Measurements from ENCODE around the gene LIPH. TPM values are rescaled to one million over a fixed set of nuclear protein-coding genes. Genes with fewer than 3 reads are reported as not detected.

Gene LIPH
- polyA plus RNA-seq (2013, experiment 1 of 2): 0.01 TPM
- polyA plus RNA-seq (2013, experiment 2 of 2): not detected

GRCh38 chr3:185552358-185552877 lies at the start of gene LIPH:
TSS of gene LIPH (minus strand) at chr3:185552588. CDS start at chr3:185552471, 117 bp downstream.
- H2BK12ac ChIP-seq (ENCODE audit: low read length in 2 of 2): no peak within 1 kb of the TSS
- no peaks in the 10 kb centered on the region for H3K79me1 ChIP-seq (replicated peaks; ENCODE audit: low read length, poor library complexity, severe bottlenecking)
- peak within 1 kb of the TSS in 1 of 2 experiments; percentile 50 for H3K4me3 ChIP-seq (ENCODE audit: insufficient read depth in 1 of 2, low read depth in 1 of 2, low read length in 2 of 2)
- DNase-seq: peak; percentile 12
- H3K27me3 ChIP-seq (ENCODE audit: control insufficient read depth in 1 of 2, insufficient read depth in 1 of 2, low read length in 2 of 2): no peaks in the 10 kb centered on the region
- H4K8ac ChIP-seq (ENCODE audit: low read length): no peak within 1 kb of the TSS
- H4K91ac ChIP-seq (ENCODE audit: low read length): no peak within 1 kb of the TSS
- no peak within 1 kb of the TSS for H3K4me2 ChIP-seq (ENCODE audit: low read length, poor library complexity, severe bottlenecking)
- no peak within 1 kb of the TSS for H2AK5ac ChIP-seq (ENCODE audit: low read length, severe bottlenecking)
- H3K4ac ChIP-seq (ENCODE audit: low read depth in 1 of 2, low read length in 2 of 2): no peak within 1 kb of the TSS
- no peak within 1 kb of the TSS for H3K18ac ChIP-seq (ENCODE audit: low read depth in 1 of 2, low read length in 2 of 2)
- H3K9me3 ChIP-seq (ENCODE audit: control insufficient read depth, low read length): no peaks in the 10 kb centered on the region
- H3K14ac ChIP-seq (ENCODE audit: low read length in 2 of 2): no peak within 1 kb of the TSS
- H2BK120ac ChIP-seq (ENCODE audit: low read depth, low read length): no peak within 1 kb of the TSS
- H3K9ac ChIP-seq (ENCODE audit: low read length): peak within 1 kb of the TSS; percentile 8
- H2AFZ ChIP-seq (ENCODE audit: low read depth, low read length): no peak within 1 kb of the TSS
- H3K4me1 ChIP-seq (ENCODE audit: control insufficient read depth, insufficient read depth, low read depth, low read length): peaks cover 3% of the 10 kb centered on the region
- 64% methylated on average over 5 of the region's 6 CpGs for WGBS
- no peak within 1 kb of the TSS for H3K27ac ChIP-seq (ENCODE audit: low read length, poor library complexity, severe bottlenecking)
- H3K36me3 ChIP-seq (ENCODE audit: control insufficient read depth in 1 of 2, insufficient read depth in 2 of 2, low read depth in 1 of 2, low read length in 2 of 2): no peaks in the 10 kb centered on the region
- H2BK15ac ChIP-seq (ENCODE audit: low read depth, poor library complexity, severe bottlenecking): no peak within 1 kb of the TSS
- no peak within 1 kb of the TSS for H3K23ac ChIP-seq (ENCODE audit: low read length in 2 of 2)
- H2BK5ac ChIP-seq (ENCODE audit: low read depth, low read length, poor library complexity, severe bottlenecking): no peak within 1 kb of the TSS

GRCh38 chr3:185595526-185595925 lies 43.1 kb upstream of the LIPH start:
- no peak overlapping the region for H2AFZ ChIP-seq (ENCODE audit: low read depth, low read length)
- no CpG with 5 or more reads among the region's 4 CpGs for WGBS
- no peak overlapping the region for H2BK5ac ChIP-seq (ENCODE audit: low read depth, low read length, poor library complexity, severe bottlenecking)

GRCh38 chr3:185594073-185594472 lies 41.7 kb upstream of the LIPH start:
- Histone ChIP-seq H4K8ac (ENCODE audit: low read length) (no peak overlapping the region), H3K23ac (ENCODE audit: low read length in 2 of 2) (no peak overlapping the region), H3K27me3 (ENCODE audit: control insufficient read depth in 1 of 2, insufficient read depth in 1 of 2, low read length in 2 of 2) (no peaks in the 10 kb centered on the region), H2AFZ (ENCODE audit: low read depth, low read length) (no peak overlapping the region), H3K14ac (ENCODE audit: low read length in 2 of 2) (no peak overlapping the region), H4K91ac (ENCODE audit: low read length) (no peak overlapping the region), H3K4me1 (ENCODE audit: control insufficient read depth, insufficient read depth, low read depth, low read length) (peaks cover 3% of the 10 kb centered on the region), H3K4me2 (ENCODE audit: low read length, poor library complexity, severe bottlenecking) (no peak overlapping the region), H3K36me3 (ENCODE audit: control insufficient read depth in 1 of 2, insufficient read depth in 2 of 2, low read depth in 1 of 2, low read length in 2 of 2) (peaks cover 23 to 51% of the 10 kb centered on the region in 2 experiments), H2BK15ac (ENCODE audit: low read depth, poor library complexity, severe bottlenecking) (no peak overlapping the region), H2BK5ac (ENCODE audit: low read depth, low read length, poor library complexity, severe bottlenecking) (no peak overlapping the region), H3K27ac (ENCODE audit: low read length, poor library complexity, severe bottlenecking) (no peak overlapping the region), H3K9me3 (ENCODE audit: control insufficient read depth, low read length) (no peaks in the 10 kb centered on the region), H2BK120ac (ENCODE audit: low read depth, low read length) (no peak overlapping the region), H2BK12ac (ENCODE audit: low read length in 2 of 2) (no peak overlapping the region), H3K9ac (ENCODE audit: low read length) (no peak overlapping the region), H3K18ac (ENCODE audit: low read depth in 1 of 2, low read length in 2 of 2) (no peak overlapping the region), H3K79me1 (replicated peaks; ENCODE audit: low read length, poor library complexity, severe bottlenecking) (peaks cover 29% of the 10 kb centered on the region), H3K4ac (ENCODE audit: low read depth in 1 of 2, low read length in 2 of 2) (no peak overlapping the region), H3K4me3 (ENCODE audit: insufficient read depth in 1 of 2, low read depth in 1 of 2, low read length in 2 of 2) (no peak overlapping the region), H2AK5ac (ENCODE audit: low read length, severe bottlenecking) (no peak overlapping the region)
- WGBS: 92% methylated on average over 1 of the region's 3 CpGs
- no peak for DNase-seq

More at GRCh38 chr3:185595526-185595925, 43.1 kb upstream of the LIPH start:
- Histone ChIP-seq H2AK5ac (ENCODE audit: low read length, severe bottlenecking) (no peak overlapping the region), H4K8ac (ENCODE audit: low read length) (no peak overlapping the region), H3K9ac (ENCODE audit: low read length) (no peak overlapping the region), H3K9me3 (ENCODE audit: control insufficient read depth, low read length) (no peaks in the 10 kb centered on the region), H3K18ac (ENCODE audit: low read depth in 1 of 2, low read length in 2 of 2) (no peak overlapping the region), H3K27ac (ENCODE audit: low read length, poor library complexity, severe bottlenecking) (no peak overlapping the region), H3K36me3 (ENCODE audit: control insufficient read depth in 1 of 2, insufficient read depth in 2 of 2, low read depth in 1 of 2, low read length in 2 of 2) (peaks cover 18 to 59% of the 10 kb centered on the region in 2 experiments), H3K79me1 (replicated peaks; ENCODE audit: low read length, poor library complexity, severe bottlenecking) (peaks cover 25% of the 10 kb centered on the region), H2BK120ac (ENCODE audit: low read depth, low read length) (no peak overlapping the region), H2BK12ac (ENCODE audit: low read length in 2 of 2) (no peak overlapping the region), H2BK15ac (ENCODE audit: low read depth, poor library complexity, severe bottlenecking) (no peak overlapping the region), H3K27me3 (ENCODE audit: control insufficient read depth in 1 of 2, insufficient read depth in 1 of 2, low read length in 2 of 2) (no peaks in the 10 kb centered on the region), H3K14ac (ENCODE audit: low read length in 2 of 2) (no peak overlapping the region), H4K91ac (ENCODE audit: low read length) (no peak overlapping the region), H3K4me1 (ENCODE audit: control insufficient read depth, insufficient read depth, low read depth, low read length) (no peaks in the 10 kb centered on the region), H3K4me2 (ENCODE audit: low read length, poor library complexity, severe bottlenecking) (no peak overlapping the region), H3K23ac (ENCODE audit: low read length in 2 of 2) (no peak overlapping the region), H3K4me3 (ENCODE audit: insufficient read depth in 1 of 2, low read depth in 1 of 2, low read length in 2 of 2) (no peak overlapping the region), H3K4ac (ENCODE audit: low read depth in 1 of 2, low read length in 2 of 2) (no peak overlapping the region)
- DNase-seq: no peak

- H3K18ac ChIP-seq (ENCODE audit: low read depth in 1 of 2, low read length in 2 of 2): no peak overlapping the region
- no peak overlapping the region for H2BK12ac ChIP-seq (ENCODE audit: low read length in 2 of 2)
- peak overlapping the region; percentile 43 for H3K27ac ChIP-seq (ENCODE audit: low read length, poor library complexity, severe bottlenecking)
- H3K23ac ChIP-seq (ENCODE audit: low read length in 2 of 2): no peak overlapping the region
- H3K4me1 ChIP-seq (ENCODE audit: control insufficient read depth, insufficient read depth, low read depth, low read length): peaks cover 5% of the 10 kb centered on the region
- H3K4ac ChIP-seq (ENCODE audit: low read depth in 1 of 2, low read length in 2 of 2): peak overlapping the region; percentile 40 to 54
- H3K79me1 ChIP-seq (replicated peaks; ENCODE audit: low read length, poor library complexity, severe bottlenecking): peaks cover 13% of the 10 kb centered on the region
- no peaks in the 10 kb centered on the region for H3K27me3 ChIP-seq (ENCODE audit: control insufficient read depth in 1 of 2, insufficient read depth in 1 of 2, low read length in 2 of 2)
- DNase-seq: no peak
- H3K36me3 ChIP-seq (ENCODE audit: control insufficient read depth in 1 of 2, insufficient read depth in 2 of 2, low read depth in 1 of 2, low read length in 2 of 2): peaks cover 6 to 8% of the 10 kb centered on the region in 2 experiments
- peak overlapping the region; percentile 99 for H3K4me2 ChIP-seq (ENCODE audit: low read length, poor library complexity, severe bottlenecking)
- peak overlapping the region; percentile 91 to 100 for H3K4me3 ChIP-seq (ENCODE audit: insufficient read depth in 1 of 2, low read depth in 1 of 2, low read length in 2 of 2)
- peak overlapping the region; percentile 11 for H2BK5ac ChIP-seq (ENCODE audit: low read depth, low read length, poor library complexity, severe bottlenecking)
- peak overlapping the region; percentile 83 for H2AFZ ChIP-seq (ENCODE audit: low read depth, low read length)
- no peak overlapping the region for H3K14ac ChIP-seq (ENCODE audit: low read length in 2 of 2)
- no peaks in the 10 kb centered on the region for H3K9me3 ChIP-seq (ENCODE audit: control insufficient read depth, low read length)
- H2AK5ac ChIP-seq (ENCODE audit: low read length, severe bottlenecking): peak overlapping the region; percentile 87
- H4K8ac ChIP-seq (ENCODE audit: low read length): peak overlapping the region; percentile 95
- H2BK15ac ChIP-seq (ENCODE audit: low read depth, poor library complexity, severe bottlenecking): no peak overlapping the region
- WGBS: 6% methylated on average over 7 of the region's 7 CpGs
- H3K9ac ChIP-seq (ENCODE audit: low read length): peak overlapping the region; percentile 100
- no peak overlapping the region for H2BK120ac ChIP-seq (ENCODE audit: low read depth, low read length)
- no peak overlapping the region for H4K91ac ChIP-seq (ENCODE audit: low read length)
These were observed 34.3 kb upstream of the LIPH start for GRCh38 chr3:185586686-185587039.
